SU-DHL-6 (cell line): Measurements from ENCODE around the gene CD180.

Source experiments
- H2AFZ ChIP-seq: fragments of 200-600 bp; sonication (generic); 2 replicates; pipeline ENCODE4 v1.6.1; 2014; ENCODE audit warnings: low read depth, mild to moderate bottlenecking, moderate library complexity, mixed read lengths, antibody characterized with exemption, low read length; ENCODE audit not compliant: severe bottlenecking
- H3F3A ChIP-seq: fragments of 200-600 bp; shearing (Covaris generic); 2 replicates; pipeline ENCODE4 v1.6.0; 2016; ENCODE audit warnings: antibody characterized with exemption, mild to moderate bottlenecking; ENCODE audit not compliant: insufficient read depth
- H3K27ac ChIP-seq: fragments of 200-600 bp; sonication (generic); 2 replicates; pipeline ENCODE4 v1.5.1; 2016; ENCODE audit warnings: low read depth, mild to moderate bottlenecking, low read length, moderate library complexity, mixed read lengths
- H3K27me3 ChIP-seq: fragments of 200-600 bp; sonication (generic), shearing (Covaris generic); 2 replicates; pipeline ENCODE4 v1.6.0; 2014; ENCODE audit warnings: mild to moderate bottlenecking, low read length
- H3K36me3 ChIP-seq: fragments of 200-600 bp; sonication (generic); 2 replicates; pipeline ENCODE4 v1.6.1; 2014; ENCODE audit warnings: mild to moderate bottlenecking, low read length, mixed read lengths
- H3K4me2 ChIP-seq: fragments of 300-600, 200-600 bp; shearing (Covaris generic), sonication (generic); 2 replicates; pipeline ENCODE4 v1.6.0; 2014; ENCODE audit warnings: low read length, low read depth, mild to moderate bottlenecking; ENCODE audit not compliant: poor library complexity, severe bottlenecking
- H3K4me3 ChIP-seq: fragments of 200-600 bp; sonication (generic); 2 replicates; pipeline ENCODE4 v1.5.1; 2014; ENCODE audit warnings: antibody characterized with exemption, low read length, mild to moderate bottlenecking, mixed read lengths; ENCODE audit not compliant: insufficient read depth, poor library complexity, severe bottlenecking
- H3K79me2 ChIP-seq: fragments of 200-600 bp; sonication (generic); 2 replicates; pipeline ENCODE4 v1.6.1; 2014; ENCODE audit warnings: mild to moderate bottlenecking, low read length, moderate library complexity; ENCODE audit not compliant: insufficient read depth
- H3K9ac ChIP-seq: fragments of 200-600 bp; sonication (generic); 2 replicates; pipeline ENCODE4 v1.7.0; 2014; ENCODE audit warnings: mild to moderate bottlenecking, low read length
- H3K9me2 ChIP-seq: fragments of 200-600 bp; sonication (generic); replicated peaks from 2 replicates; pipeline ENCODE4 v1.6.1; 2014; ENCODE audit warnings: low read length; ENCODE audit not compliant: insufficient read depth
- H3K9me3 ChIP-seq: fragments of 200-600 bp; sonication (generic); 2 replicates; pipeline ENCODE4 v1.6.1; 2014; ENCODE audit warnings: low read length, mixed read lengths; ENCODE audit not compliant: insufficient read depth
- H4K20me1 ChIP-seq: fragments of 200-600 bp; sonication (generic); 2 replicates; pipeline ENCODE4 v1.6.1; 2014; ENCODE audit warnings: low read depth, mild to moderate bottlenecking, antibody characterized with exemption, low read length, moderate library complexity, mixed read lengths
- EZH2phosphoT487 ChIP-seq: fragments of 200-600 bp; sonication (generic), shearing (Covaris generic); conservative IDR thresholded peaks from 2 replicates; pipeline ENCODE4 v1.6.1; 2018; ENCODE audit warnings: mild to moderate bottlenecking, antibody characterized with exemption, low read length, moderate library complexity, mixed read lengths
- TF ChIP-seq, protein P1 (sequence below): fragments of 200-600 bp; sonication (generic); IDR thresholded peaks from one replicate; pipeline ENCODE4 v1.5.1; 2017; ENCODE audit warnings: antibody characterized with exemption, mild to moderate bottlenecking, low read length, moderate library complexity; ENCODE audit not compliant: insufficient read depth, poor library complexity, severe bottlenecking

Gene CD180

DNA sequence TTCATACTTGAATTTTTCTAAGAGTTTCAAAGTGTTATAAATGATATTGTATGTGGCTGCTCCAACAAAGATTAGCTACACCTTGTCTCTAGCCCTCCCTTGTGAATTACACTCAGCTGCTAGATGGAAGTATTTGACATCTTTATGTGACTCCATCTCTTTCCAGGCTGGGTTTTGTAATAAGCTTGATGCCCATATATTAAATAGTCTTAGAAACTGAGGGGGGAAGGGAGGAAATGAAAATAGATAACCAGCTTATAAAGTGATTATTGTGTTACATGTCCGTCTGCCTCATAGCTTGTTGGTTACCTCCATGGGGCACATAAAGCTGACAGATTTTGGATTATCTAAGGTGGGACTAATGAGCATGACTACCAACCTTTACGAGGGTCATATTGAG, 63.4 kb downstream of the CD180 start:
- Histone ChIP-seq H3K4me3 (no peak overlapping the region), H4K20me1 (no peaks in the 10 kb centered on the region), H3K27me3 (no peaks in the 10 kb centered on the region), H3K9ac (no peak overlapping the region), H3K27ac (no peak overlapping the region), H3K4me2 (no peak overlapping the region), H2AFZ (no peak overlapping the region), H3K79me2 (no peaks in the 10 kb centered on the region), H3F3A (no peaks in the 10 kb centered on the region), H3K36me3 (no peaks in the 10 kb centered on the region), H3K9me3 (no peaks in the 10 kb centered on the region), H3K9me2 (no peaks in the 10 kb centered on the region)
- TF ChIP-seq, protein P1, sequence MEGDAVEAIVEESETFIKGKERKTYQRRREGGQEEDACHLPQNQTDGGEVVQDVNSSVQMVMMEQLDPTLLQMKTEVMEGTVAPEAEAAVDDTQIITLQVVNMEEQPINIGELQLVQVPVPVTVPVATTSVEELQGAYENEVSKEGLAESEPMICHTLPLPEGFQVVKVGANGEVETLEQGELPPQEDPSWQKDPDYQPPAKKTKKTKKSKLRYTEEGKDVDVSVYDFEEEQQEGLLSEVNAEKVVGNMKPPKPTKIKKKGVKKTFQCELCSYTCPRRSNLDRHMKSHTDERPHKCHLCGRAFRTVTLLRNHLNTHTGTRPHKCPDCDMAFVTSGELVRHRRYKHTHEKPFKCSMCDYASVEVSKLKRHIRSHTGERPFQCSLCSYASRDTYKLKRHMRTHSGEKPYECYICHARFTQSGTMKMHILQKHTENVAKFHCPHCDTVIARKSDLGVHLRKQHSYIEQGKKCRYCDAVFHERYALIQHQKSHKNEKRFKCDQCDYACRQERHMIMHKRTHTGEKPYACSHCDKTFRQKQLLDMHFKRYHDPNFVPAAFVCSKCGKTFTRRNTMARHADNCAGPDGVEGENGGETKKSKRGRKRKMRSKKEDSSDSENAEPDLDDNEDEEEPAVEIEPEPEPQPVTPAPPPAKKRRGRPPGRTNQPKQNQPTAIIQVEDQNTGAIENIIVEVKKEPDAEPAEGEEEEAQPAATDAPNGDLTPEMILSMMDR = no peak
- no peak for TF ChIP-seq EZH2phosphoT487

DNA sequence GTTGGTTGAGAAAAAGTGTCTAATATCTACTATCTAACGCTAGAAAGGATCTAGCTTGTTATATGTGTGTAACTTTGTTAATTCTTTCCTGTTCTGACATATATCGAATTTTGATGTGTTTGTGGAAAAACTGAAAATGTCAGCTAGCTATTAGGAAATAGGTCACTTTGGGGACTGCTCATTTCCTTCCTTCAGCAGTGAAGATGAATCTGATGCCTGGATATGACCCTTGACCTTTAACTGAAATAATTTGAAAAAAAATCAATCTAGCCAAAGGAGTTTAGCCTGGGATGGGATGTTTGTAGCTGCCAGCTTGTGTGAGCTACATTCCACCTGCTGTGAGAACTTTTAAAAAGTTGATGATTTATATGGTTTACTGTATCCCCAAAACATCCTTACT, 66.8 kb downstream of the CD180 start:
- Histone ChIP-seq H3F3A (no peaks in the 10 kb centered on the region), H3K79me2 (no peaks in the 10 kb centered on the region), H2AFZ (no peak overlapping the region), H3K36me3 (no peaks in the 10 kb centered on the region), H3K4me2 (no peak overlapping the region), H3K9me3 (no peaks in the 10 kb centered on the region), H4K20me1 (no peaks in the 10 kb centered on the region), H3K27me3 (no peaks in the 10 kb centered on the region), H3K9ac (no peak overlapping the region), H3K4me3 (no peak overlapping the region), H3K27ac (no peak overlapping the region), H3K9me2 (no peaks in the 10 kb centered on the region)
- TF ChIP-seq EZH2phosphoT487 = no peak
- TF ChIP-seq, protein P1 = no peak
